Bronchial epithelial cell (primary cell): ENCODE measurements around the gene LSMEM2. TPM values are rescaled to one million over a fixed set of nuclear protein-coding genes. Genes with fewer than 3 reads are reported as not detected.
A peak's percentile ranks its signal among the peaks of the same experiment; 100 is the strongest.

Source experiments
- DNase-seq: peaks from one replicate; pipeline ENCODE4 v3.0.0-alpha.2; 2010; ENCODE audit warnings: low read depth
- FAIRE-seq: peaks from 2 replicates; lab custom pipeline; 2011; peaks lifted over from hg19 to GRCh38; lab: Jason Lieb, UNC
- H3K27me3 ChIP-seq: 2 replicates; pipeline ENCODE4 v1.5.1; 2011; ENCODE audit warnings: low read length; ENCODE audit not compliant: control insufficient read depth, insufficient read depth
- H3K36me3 ChIP-seq: 2 replicates; pipeline ENCODE4 v1.5.1; 2011; ENCODE audit warnings: low read length; ENCODE audit not compliant: control insufficient read depth, insufficient read depth
- H3K4me3 ChIP-seq: 2 replicates; pipeline ENCODE4 v1.5.1; 2011; ENCODE audit warnings: mild to moderate bottlenecking, low read depth, low read length, control low read depth
- total RNA-seq: library from RNA; depleted of rRNA; stranded (reverse); fragments of >200 nt; gene quantifications from 2 replicates; pipeline ENCODE4 v1.2.1, GENCODE V29; 2014
- TF ChIP-seq, protein P1 (sequence below): IDR thresholded peaks from 2 replicates; pipeline ENCODE4 v1.5.1; 2011; ENCODE audit warnings: mild to moderate bottlenecking, moderate library complexity, low read length, control low read depth, inconsistent platforms; ENCODE audit not compliant: insufficient read depth, severe bottlenecking

Gene LSMEM2
- total RNA-seq, 1 donor from 2014 or later, result not detected

DNA sequence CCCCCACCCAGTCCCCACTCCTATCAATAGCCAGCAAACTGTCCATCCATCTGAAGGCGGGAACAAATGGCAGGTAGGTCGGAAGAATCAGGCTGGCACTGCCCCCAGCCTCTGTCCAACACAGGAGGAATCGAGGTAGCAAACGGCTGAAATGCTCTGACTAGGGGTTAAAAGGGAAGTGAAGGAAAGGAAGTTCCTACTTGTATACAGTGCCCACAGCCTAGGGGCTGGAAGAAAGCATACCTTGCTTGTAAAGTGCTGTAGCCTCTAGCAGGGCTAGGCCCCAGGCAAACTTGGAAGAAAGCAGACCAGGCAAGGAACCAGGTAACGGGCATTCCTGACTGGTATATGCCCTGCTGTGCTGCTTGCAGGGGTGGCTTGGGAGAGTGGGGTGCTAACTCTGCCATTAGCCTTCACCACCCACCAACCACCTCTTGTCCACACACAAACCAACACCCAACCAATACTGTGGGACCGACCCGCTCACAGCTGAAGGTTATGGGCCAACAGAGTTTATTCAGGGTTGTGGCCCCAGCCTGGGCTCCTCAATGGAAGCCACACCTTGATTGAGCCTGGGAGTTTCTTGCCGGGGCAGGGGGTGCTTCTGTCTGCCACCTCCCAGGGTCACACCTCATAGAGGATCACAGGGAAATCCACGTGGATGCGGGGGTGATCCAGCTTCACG, 46.8 kb downstream of the LSMEM2 start:
- peaks cover 15% of the 10 kb centered on the region for H3K36me3 ChIP-seq
- FAIRE-seq (no peak), DNase-seq (no peak)
- TF ChIP-seq, protein P1, sequence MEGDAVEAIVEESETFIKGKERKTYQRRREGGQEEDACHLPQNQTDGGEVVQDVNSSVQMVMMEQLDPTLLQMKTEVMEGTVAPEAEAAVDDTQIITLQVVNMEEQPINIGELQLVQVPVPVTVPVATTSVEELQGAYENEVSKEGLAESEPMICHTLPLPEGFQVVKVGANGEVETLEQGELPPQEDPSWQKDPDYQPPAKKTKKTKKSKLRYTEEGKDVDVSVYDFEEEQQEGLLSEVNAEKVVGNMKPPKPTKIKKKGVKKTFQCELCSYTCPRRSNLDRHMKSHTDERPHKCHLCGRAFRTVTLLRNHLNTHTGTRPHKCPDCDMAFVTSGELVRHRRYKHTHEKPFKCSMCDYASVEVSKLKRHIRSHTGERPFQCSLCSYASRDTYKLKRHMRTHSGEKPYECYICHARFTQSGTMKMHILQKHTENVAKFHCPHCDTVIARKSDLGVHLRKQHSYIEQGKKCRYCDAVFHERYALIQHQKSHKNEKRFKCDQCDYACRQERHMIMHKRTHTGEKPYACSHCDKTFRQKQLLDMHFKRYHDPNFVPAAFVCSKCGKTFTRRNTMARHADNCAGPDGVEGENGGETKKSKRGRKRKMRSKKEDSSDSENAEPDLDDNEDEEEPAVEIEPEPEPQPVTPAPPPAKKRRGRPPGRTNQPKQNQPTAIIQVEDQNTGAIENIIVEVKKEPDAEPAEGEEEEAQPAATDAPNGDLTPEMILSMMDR, result no peak
- H3K4me3 ChIP-seq, result no peak overlapping the region
- no peaks in the 10 kb centered on the region for H3K27me3 ChIP-seq

DNA sequence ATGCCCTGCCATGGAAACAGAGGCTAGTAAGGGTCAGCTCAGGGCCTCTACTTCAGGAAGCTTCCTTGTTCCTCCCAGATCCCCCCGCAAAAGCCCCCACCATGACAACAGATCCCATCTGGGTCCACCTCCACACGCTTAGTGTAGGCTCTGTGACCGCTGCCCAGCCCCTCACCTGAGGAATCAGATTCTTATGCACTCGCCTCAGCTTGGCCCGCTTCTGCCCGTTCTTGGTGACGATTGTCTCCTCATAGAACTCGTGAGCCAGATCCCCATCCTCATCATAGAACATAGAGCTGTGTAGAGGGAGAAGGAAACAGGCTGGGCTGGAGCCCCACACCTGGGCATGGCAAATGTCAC, 47.3 kb downstream of the LSMEM2 start:
- no peak overlapping the region for H3K4me3 ChIP-seq
- H3K36me3 ChIP-seq, result peaks cover 20% of the 10 kb centered on the region
- TF ChIP-seq, protein P1, result no peak
- DNase-seq, result no peak
- no peak for FAIRE-seq
- no peaks in the 10 kb centered on the region for H3K27me3 ChIP-seq

- FAIRE-seq (no peak), DNase-seq (no peak)
- TF ChIP-seq, protein P1, result no peak
- Histone ChIP-seq H3K27me3 (no peaks in the 10 kb centered on the region), H3K36me3 (peaks cover 26% of the 10 kb centered on the region), H3K4me3 (peak overlapping the region; percentile 95)
Measured at GRCh38 chr3:50327129-50327528, 48.2 kb downstream of the LSMEM2 start.

GRCh38 chr3:50327943-50328691, 49.2 kb downstream of the LSMEM2 start, which contains the start of gene TUSC2:
Gene TUSC2 (minus strand): TSS chr3:50328223. CDS start chr3:50328099, 124 bp downstream.
- Histone ChIP-seq H3K27me3 (no peaks in the 10 kb centered on the region), H3K4me3 (peak within 1 kb of the TSS; percentile 95), H3K36me3 (peaks cover 26% of the 10 kb centered on the region)
- FAIRE-seq, result peak; percentile 7
- peak; percentile 94 for DNase-seq
- TF ChIP-seq, protein P1, result no peak

DNA sequence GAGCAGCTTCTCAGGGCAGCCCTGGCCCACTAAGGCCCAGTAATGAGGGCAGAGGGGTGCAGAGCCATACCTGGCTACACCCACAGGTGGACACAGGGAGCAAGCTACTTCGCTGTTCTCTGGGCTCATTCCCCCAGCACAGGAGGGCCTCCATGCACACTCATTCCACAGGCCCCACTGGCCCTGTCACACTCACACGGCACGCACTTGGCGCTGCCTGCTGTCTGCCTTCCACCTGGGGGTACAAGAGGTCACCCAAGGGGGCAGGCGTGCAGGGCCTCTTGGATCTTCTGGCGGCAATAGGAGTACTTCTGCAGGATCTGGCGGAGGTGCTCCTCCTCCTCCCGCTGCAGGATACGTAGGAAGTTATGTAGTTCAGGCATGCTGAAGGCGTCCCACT, 51.4 kb downstream of the LSMEM2 start:
- Histone ChIP-seq H3K27me3 (no peaks in the 10 kb centered on the region), H3K36me3 (peaks cover 24% of the 10 kb centered on the region), H3K4me3 (no peak overlapping the region)
- FAIRE-seq, result no peak
- no peak for DNase-seq
- TF ChIP-seq, protein P1, result no peak
